Measurements from ENCODE around the gene KIAA1210.

DNA sequence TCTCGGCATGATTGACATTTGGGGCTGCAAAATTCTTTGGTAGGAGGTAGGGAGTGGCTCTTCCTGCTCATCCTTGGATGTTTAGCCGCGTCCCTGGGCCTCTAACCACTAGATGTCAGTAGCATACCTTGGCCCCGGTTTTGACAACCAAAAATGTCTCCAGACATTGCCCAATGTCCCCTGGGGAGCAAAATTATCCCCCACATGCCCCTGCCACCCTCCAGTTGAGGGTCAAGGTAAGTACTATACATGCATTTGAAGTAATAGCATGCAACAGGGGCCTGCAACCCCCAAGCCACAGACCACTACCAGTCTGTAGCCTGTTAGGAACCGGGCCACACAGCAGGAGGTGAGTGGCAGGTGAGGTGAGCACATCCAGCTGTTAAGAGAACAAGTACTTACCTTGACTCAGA lies 17.6 kb upstream of the KIAA1210 start:
- TF ChIP-seq, protein P1, sequence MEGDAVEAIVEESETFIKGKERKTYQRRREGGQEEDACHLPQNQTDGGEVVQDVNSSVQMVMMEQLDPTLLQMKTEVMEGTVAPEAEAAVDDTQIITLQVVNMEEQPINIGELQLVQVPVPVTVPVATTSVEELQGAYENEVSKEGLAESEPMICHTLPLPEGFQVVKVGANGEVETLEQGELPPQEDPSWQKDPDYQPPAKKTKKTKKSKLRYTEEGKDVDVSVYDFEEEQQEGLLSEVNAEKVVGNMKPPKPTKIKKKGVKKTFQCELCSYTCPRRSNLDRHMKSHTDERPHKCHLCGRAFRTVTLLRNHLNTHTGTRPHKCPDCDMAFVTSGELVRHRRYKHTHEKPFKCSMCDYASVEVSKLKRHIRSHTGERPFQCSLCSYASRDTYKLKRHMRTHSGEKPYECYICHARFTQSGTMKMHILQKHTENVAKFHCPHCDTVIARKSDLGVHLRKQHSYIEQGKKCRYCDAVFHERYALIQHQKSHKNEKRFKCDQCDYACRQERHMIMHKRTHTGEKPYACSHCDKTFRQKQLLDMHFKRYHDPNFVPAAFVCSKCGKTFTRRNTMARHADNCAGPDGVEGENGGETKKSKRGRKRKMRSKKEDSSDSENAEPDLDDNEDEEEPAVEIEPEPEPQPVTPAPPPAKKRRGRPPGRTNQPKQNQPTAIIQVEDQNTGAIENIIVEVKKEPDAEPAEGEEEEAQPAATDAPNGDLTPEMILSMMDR (IDR thresholded peaks at IDR 0.05), result no peak
- no peak for TF ChIP-seq POLR2A (IDR thresholded peaks at IDR 0.05)
